AG10803 (cell line): ENCODE data around the gene HNRNPAB.
"Not testable (repeated sequence)": the region's sequence is repeated elsewhere in the genome, so short reads cannot be mapped to it uniquely, and the experiment has no call there.

Experiments used
- DNase-seq: peaks from one replicate; pipeline ENCODE4 v3.0.0; 2010; ENCODE audit warnings: low read depth
- H3K4me3 ChIP-seq: 2 replicates; pipeline ENCODE4 v1.5.1; 2011; ENCODE audit warnings: mild to moderate bottlenecking, low read length, control low read depth
- TF ChIP-seq, protein P1 (sequence below): conservative IDR thresholded peaks from 2 replicates; pipeline ENCODE4 v1.5.1; 2011; ENCODE audit warnings: mild to moderate bottlenecking, low read length, control low read depth, inconsistent platforms

The HNRNPAB gene

DNA sequence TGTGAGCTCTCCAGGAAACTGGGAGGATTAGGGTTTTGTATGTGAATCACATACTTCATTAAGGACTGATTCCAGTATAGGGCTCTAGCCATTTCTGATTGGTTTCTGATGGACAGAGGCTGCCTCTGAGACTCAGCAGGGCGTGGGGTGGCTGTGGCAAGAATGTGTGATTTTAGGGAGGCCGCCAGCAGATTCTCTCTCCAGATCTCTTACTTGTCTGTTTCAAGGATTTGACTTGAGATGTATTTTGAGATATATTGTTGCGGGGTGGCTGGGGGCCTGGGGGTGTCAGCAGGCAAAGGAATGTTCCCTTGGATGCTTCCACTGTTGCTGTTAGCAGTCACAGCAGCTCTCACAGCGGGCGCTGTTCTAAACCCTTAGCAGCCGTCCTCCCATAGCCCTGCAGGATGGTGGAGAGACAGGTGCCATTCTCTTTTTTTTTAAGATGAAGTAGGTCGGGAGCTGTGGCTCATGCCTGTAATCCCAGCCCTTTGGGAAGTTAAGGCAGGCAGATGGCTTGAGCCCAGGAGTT is 8.0 kb upstream of the HNRNPAB start:
- DNase-seq = no peak
- no peak overlapping the region for H3K4me3 ChIP-seq
- TF ChIP-seq, protein P1, sequence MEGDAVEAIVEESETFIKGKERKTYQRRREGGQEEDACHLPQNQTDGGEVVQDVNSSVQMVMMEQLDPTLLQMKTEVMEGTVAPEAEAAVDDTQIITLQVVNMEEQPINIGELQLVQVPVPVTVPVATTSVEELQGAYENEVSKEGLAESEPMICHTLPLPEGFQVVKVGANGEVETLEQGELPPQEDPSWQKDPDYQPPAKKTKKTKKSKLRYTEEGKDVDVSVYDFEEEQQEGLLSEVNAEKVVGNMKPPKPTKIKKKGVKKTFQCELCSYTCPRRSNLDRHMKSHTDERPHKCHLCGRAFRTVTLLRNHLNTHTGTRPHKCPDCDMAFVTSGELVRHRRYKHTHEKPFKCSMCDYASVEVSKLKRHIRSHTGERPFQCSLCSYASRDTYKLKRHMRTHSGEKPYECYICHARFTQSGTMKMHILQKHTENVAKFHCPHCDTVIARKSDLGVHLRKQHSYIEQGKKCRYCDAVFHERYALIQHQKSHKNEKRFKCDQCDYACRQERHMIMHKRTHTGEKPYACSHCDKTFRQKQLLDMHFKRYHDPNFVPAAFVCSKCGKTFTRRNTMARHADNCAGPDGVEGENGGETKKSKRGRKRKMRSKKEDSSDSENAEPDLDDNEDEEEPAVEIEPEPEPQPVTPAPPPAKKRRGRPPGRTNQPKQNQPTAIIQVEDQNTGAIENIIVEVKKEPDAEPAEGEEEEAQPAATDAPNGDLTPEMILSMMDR = no peak

DNA sequence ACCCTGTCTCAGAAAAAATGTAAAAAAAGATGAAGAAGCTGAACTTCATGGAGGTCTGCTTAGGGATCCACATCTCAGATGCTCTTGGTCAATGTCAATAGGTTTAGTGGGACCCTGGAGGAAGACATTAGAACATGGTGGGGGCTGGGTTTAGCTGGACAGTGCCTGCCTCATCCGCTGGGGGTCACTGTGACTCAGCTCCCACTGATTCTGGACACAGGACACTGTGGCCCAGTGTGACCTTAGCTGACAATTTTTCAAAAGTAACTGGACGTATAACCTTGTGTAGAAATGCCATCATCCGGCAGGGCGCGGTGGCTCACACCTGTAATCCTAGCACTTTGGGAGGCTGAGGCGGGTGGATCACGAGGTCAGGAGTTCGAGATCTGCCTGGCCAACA is 7.3 kb upstream of the HNRNPAB start:
- no peak for DNase-seq
- TF ChIP-seq, protein P1 = peak; percentile 21
- H3K4me3 ChIP-seq = no peak overlapping the region

DNA sequence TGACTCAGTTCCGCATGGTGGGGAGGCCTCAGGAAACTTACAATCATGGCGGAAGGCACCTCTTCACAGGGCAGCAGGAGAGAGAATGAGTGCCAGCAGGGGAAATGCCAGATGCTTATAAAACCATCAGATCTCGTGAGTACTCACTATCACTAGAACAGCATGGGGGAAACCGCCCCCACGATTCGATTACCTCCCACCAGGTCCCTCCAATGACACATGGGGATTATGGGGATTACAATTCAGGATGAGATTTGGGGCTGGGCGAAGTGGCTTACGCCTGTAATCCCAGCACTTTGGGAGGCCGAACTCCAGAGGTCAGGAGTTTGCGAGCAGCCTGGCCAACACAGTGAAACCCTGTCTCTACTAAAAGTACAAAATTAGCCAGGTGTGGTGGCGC is 6.2 kb upstream of the HNRNPAB start:
- DNase-seq, H3K4me3 ChIP-seq: not testable (repeated sequence)

DNA sequence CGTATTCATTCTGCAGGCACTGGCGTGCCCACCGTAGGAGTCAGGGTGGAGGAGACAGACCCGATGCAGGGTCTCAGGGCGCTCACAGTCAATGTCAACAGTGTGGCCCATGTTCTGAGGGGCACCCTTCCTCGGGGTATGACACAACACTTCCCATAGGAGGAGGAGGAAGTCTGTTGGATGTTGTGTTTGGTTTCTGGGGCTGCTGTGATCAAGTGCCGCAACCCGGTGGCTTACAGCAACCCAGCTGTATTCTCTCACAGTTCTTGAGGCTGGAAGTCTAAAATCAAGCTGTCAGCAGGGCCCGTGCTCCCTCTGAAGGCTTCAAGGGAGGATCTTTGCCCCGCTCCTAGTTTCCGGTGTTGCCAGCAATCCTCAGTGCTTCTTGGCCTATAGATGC is 5.6 kb upstream of the HNRNPAB start:
- TF ChIP-seq, protein P1 = no peak
- DNase-seq = no peak
- no peak overlapping the region for H3K4me3 ChIP-seq

DNA sequence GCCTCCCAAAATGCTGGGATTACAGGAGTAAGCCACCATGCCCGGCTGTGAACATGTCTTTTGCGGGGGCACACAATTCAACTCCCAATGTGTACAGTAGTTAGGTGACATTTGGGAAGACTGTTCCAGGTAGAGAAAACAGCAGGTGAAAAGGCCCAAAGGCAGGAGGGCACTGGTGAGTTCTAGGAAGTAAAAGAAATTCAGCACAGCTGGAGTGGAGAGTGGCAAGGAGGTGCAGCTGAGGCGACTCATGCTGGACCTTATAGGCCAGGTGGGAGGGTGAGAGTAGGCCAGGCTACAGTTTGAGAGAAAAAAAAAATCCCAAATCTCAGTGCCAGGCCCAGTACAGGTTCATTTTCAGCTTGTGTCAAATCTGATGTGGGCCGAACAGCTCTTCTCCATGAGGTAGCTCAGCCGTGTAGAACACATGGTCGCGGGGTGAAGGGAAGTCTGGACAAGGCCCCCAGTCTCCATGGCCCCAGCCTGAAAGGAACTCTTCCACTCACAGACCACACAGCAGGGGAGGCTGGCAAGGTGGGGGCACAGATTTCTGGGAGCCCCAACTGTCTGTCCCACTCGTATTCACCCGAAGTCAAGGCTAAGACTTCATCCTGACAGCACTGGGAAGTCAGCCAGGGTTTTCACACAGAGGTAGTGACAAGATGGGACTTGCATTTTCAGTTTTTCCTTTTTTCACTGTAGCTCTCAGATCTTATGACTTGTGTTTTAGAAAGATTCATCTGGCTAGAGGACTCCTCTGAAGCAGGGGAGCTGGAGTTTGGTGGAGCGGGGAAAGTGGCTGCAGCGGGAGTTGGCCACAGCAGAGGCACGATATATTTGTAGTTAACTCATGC is 4.5 kb upstream of the HNRNPAB start:
- no peak for DNase-seq
- TF ChIP-seq, protein P1 = no peak

DNA sequence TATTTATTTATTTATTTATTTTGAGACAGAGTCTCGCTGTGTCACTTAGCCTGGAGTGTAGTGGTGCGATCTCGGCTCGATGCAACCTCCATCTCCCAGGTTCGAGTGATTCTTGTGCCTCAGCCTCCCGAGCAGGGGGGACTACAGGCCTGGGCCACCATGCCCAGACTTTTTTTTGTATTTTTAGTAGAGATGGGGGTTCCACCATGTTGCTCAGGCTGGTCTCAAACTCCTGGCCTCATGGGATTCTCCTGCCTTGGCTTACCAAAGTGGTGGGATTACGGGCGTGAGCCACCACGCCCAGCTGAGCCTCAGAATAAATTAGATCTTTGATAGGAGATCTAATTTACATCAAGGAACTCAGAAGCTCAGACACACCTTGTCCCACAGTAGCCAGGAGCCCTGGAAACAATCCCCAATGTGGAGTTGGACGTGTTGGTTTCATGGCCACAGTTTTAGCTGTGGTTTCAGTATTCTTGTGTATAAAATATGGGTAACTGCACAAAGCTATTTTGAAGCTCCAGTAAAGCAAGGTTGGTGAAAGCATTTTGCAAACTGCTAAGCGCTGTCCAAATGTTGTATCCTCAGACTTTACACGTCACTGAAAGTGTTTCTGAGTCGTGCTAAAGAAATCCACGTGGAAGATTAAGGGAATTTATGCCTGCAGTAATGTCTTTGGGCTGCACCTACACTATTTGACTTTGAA is 3.0 kb upstream of the HNRNPAB start:
- TF ChIP-seq, protein P1 = no peak
- peak; percentile 21 for DNase-seq
- H3K4me3 ChIP-seq = no peak overlapping the region

More for the DNA sequence above, 4.5 kb upstream of the HNRNPAB start:
- H3K4me3 ChIP-seq = no peak overlapping the region

DNA sequence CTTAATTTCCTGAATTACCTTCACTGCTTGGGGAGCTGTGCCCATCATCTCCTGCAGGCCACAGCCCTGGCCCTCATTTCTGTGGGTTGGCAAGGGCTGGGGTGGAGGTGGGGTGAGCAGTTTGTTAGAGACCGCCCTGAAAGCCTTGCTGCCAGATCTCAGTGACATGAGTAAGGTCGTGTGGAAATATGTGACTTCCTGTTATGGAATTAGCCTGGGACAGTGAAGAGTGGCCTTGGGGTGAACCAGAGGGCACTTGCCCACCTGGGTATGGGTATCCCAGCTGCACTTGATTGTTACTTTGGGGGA is 2.5 kb upstream of the HNRNPAB start:
- no peak for DNase-seq

More for the DNA sequence above, 2.5 kb upstream of the HNRNPAB start:
- no peak overlapping the region for H3K4me3 ChIP-seq
- TF ChIP-seq, protein P1 = no peak
